Breast epithelium (tissue), 4 donors: ENCODE results near the gene STIM1. TPM values are rescaled to one million over a fixed set of nuclear protein-coding genes. Genes with fewer than 3 reads are reported as not detected.
"Not testable (repeated sequence)": the region's sequence is repeated elsewhere in the genome, so short reads cannot be mapped to it uniquely, and the experiment has no call there.

Experiments used
- DNase-seq, 2 donors: peaks; one replicate each; pipeline ENCODE4 v3.0.0-alpha.2; 2019; ENCODE audit warnings: low spot score in 2 of 2
- H3K27ac ChIP-seq, 2 donors: fragments of 200-600 bp; sonication (generic) in 1 of 2; one replicate each; pipeline ENCODE4 v1.5.1; 2016 to 2019; ENCODE audit warnings: mild to moderate bottlenecking in 1 of 2
- H3K27me3 ChIP-seq, 2 donors: fragments of 200-600 bp; sonication (generic) in 1 of 2; one replicate each; pipeline versions ENCODE4 v1.5.1 to v1.6.0; 2017 to 2019; ENCODE audit warnings: control low read depth in 1 of 2, mild to moderate bottlenecking in 1 of 2
- H3K36me3 ChIP-seq: fragments of 200-600 bp; one replicate; pipeline ENCODE4 v1.5.1; 2019
- H3K4me1 ChIP-seq, 2 donors: fragments of 200-600 bp; sonication (generic); one replicate each; pipeline ENCODE4 v1.5.1; 2016 to 2019; ENCODE audit warnings: control low read depth in 1 of 2
- H3K4me3 ChIP-seq, 3 donors: fragments of 200-600 bp; sonication (generic); 1 replicate in 2 of 3; 2 replicates in 1 of 3; pipeline ENCODE4 v1.5.1; 2016 to 2019; ENCODE audit warnings: mild to moderate bottlenecking in 3 of 3, moderate library complexity in 2 of 3
- H3K9me3 ChIP-seq, 2 donors: fragments of 200-600 bp; sonication (generic) in 1 of 2; one replicate each; pipeline ENCODE4 v1.5.1; 2016 to 2019; ENCODE audit warnings: control low read depth in 1 of 2
- CTCF ChIP-seq, 3 donors: fragments of 450-650 bp; IDR thresholded peaks; one replicate each; pipeline ENCODE4 v1.5.1; 2016 to 2017; ENCODE audit warnings: antibody characterized with exemption in 3 of 3, mild to moderate bottlenecking in 3 of 3, moderate library complexity in 3 of 3
- POLR2A ChIP-seq: fragments of 450-650 bp; IDR thresholded peaks from one replicate; pipeline ENCODE4 v1.6.1; 2016; ENCODE audit warnings: antibody characterized with exemption, mild to moderate bottlenecking, moderate library complexity
- POLR2AphosphoS5 ChIP-seq, 3 donors: sonication (generic); formaldehyde crosslinking; IDR thresholded peaks; one replicate each; pipeline ENCODE4 v1.6.1; 2017; ENCODE audit warnings: antibody characterized with exemption in 3 of 3
- intact Hi-C: fragments of 100-400 bp; cut with DNase I; formaldehyde crosslinking; loops from one replicate; pipeline ENCODE4 v1.15.1; 2023; ENCODE audit warnings: low total_unique reads
- total RNA-seq, 3 donors: library from RNA; depleted of rRNA; stranded (reverse); fragments of >200 nt; gene quantifications; one replicate each; pipeline ENCODE4 v1.1.0, GENCODE V29; 2016

The STIM1 gene
- total RNA-seq, 3 donors from 2014 or later = 44.2 to 68.2 (median 47.9) TPM

DNA sequence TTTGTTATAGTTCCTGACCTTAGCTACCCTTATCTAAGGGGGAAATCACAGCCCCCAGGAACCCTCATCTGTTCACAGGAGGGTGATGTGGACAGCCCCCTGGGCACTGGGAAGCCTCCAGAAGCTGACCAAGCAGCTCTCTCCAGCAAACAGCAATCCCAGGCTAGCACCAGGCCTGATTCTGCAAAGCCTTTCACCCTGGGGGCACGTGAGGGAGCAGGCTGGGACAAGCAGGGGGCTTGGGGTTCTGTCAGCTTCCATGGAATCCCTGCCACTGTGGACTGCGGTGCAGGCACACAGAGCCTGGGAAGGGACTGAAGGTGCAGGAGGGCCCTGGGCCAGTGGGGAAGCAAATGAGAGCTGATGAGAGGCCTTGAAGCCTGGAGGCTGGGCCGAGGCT is 45.0 kb upstream of the STIM1 start:
- intact Hi-C loops = no loop called here

DNA sequence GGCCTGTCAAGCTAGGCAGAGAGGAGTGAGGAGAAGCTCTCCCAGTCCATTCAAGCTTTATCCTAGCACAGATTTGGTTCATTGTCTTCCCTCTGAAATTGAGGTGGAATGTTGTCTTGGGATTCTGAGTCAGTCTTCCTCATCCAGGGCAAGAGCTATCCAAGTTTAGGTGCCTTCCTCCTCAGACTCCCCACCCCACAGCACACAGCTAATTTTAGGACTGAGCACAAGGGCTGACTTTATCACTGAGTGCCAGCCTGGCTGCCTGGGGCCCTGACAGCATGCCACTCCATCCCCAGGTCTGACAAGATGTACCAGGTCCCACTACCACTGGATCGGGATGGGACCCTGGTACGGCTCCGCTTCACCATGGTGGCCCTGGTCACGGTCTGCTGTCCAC is 44.5 kb upstream of the STIM1 start:
- no peak for DNase-seq
- H3K4me3 ChIP-seq = no peak overlapping the region
- H3K36me3 ChIP-seq = no peaks in the 10 kb centered on the region
- no peaks in the 10 kb centered on the region for H3K9me3 ChIP-seq
- H3K27ac ChIP-seq = no peak overlapping the region
- intact Hi-C loops = no loop called here
- peaks cover 3 to 10% of the 10 kb centered on the region in 2 donors for H3K4me1 ChIP-seq
- TF ChIP-seq POLR2A (no peak), POLR2AphosphoS5 (IDR thresholded peaks at IDR 0.05) (no peak), CTCF (IDR thresholded peaks at IDR 0.05) (no peak)
- no peaks in the 10 kb centered on the region for H3K27me3 ChIP-seq

More for the DNA sequence above, 45.0 kb upstream of the STIM1 start:
- no peak for TF ChIP-seq POLR2AphosphoS5 (IDR thresholded peaks at IDR 0.05)
- TF ChIP-seq CTCF (IDR thresholded peaks at IDR 0.05) = no peak
- no peak for TF ChIP-seq POLR2A
- Histone ChIP-seq H3K9me3 (no peaks in the 10 kb centered on the region), H3K27ac (no peak overlapping the region), H3K36me3 (no peaks in the 10 kb centered on the region), H3K4me3 (no peak overlapping the region), H3K4me1 (peaks cover 3 to 10% of the 10 kb centered on the region in 2 donors), H3K27me3 (no peaks in the 10 kb centered on the region)
- no peak for DNase-seq

DNA sequence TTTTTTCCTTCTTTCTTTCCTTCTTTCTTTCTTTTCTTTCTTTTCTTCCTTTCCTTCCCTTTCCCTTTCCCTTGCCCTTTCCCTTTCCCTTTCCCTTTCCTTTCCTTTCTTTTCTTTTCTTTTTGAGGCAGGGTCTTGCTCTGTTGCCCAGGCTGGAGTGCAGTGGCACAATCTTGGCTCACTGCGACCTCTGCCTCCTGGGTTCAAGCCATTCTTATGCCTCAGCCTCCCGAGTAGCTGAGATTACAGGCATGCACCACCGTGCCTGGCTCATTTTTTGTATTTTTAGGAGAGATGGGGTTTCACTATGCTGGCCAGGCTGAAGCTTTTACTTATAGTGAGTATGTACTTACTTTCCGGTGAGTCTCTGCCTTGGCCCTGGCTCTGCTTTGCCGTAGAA is 40.6 kb upstream of the STIM1 start:
- H3K4me3 ChIP-seq, H3K27ac ChIP-seq, H3K27me3 ChIP-seq, intact Hi-C loops, H3K4me1 ChIP-seq, DNase-seq, H3K9me3 ChIP-seq, H3K36me3 ChIP-seq: not testable (repeated sequence)

DNA sequence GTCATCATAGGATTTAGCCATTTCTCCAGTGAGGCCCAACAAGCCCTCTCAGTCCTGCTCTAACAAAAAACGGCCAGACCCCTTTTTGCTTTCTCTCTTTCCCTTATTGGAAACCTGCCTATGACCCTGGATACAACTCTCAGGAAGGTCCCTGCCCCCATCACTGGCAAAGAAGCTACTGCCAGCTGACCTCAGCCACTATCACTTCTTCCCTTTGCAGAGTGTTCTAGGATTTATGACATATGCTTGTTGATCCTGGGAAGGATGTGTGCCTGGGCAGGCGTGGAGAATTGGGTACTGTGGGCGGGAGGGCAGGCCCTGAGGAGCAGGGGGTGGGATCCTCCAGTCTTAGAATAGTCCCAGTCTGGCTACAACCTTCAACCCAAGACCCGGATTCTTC is 39.6 kb upstream of the STIM1 start:
- Histone ChIP-seq H3K36me3 (no peaks in the 10 kb centered on the region), H3K4me1 (no peaks in the 10 kb centered on the region), H3K27ac (peak overlapping the region in 1 of 2 donors; percentile 8), H3K27me3 (no peaks in the 10 kb centered on the region), H3K4me3 (no peak overlapping the region), H3K9me3 (no peaks in the 10 kb centered on the region)
- intact Hi-C loops = no loop called here
- no peak for TF ChIP-seq CTCF (IDR thresholded peaks at IDR 0.05)
- DNase-seq = no peak

- peak overlapping the region in 1 of 2 donors; percentile 40 for H3K27ac ChIP-seq
- H3K4me1 ChIP-seq = no peaks in the 10 kb centered on the region
- TF ChIP-seq POLR2A = no peak
- TF ChIP-seq CTCF (IDR thresholded peaks at IDR 0.05) = no peak
- no peak for TF ChIP-seq POLR2AphosphoS5 (IDR thresholded peaks at IDR 0.05)
- no peaks in the 10 kb centered on the region for H3K9me3 ChIP-seq
- no peak overlapping the region for H3K4me3 ChIP-seq
- no peak for DNase-seq
- intact Hi-C loops = no loop called here
- H3K36me3 ChIP-seq = no peaks in the 10 kb centered on the region
- H3K27me3 ChIP-seq = no peaks in the 10 kb centered on the region
Measured at GRCh38 chr11:3816673-3817072, 38.8 kb upstream of the STIM1 start.

DNA sequence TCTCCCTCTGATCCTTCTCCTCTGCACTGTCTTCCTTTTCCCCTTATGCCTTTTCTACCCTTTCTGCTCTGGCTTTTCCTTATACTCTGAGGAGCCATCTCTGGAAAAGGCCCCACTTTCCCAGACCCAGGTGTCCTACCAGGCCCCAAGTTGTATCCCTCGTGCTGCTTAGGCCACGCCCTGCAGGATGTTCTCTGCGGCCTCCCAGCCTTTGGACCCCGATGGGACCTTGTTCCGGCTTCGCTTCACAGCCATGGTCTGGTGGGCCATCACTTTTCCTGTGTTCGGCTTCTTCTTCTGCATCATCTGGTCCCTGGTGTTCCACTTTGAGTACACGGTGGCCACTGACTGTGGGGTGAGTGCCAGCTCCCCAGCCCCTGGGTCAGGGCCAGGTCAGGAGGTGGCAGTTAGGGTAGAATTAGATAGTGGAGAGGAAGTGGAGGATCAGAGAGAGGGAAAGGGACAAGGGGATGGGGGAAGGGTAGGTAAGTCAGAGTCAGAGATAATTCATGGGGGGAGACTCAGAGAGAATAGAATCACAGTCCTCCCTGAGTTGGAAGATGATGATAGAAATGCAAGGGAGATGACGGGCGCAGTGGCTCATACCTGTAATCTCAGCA is 38.2 kb upstream of the STIM1 start:
- H3K27me3 ChIP-seq = no peaks in the 10 kb centered on the region
- TF ChIP-seq CTCF (IDR thresholded peaks at IDR 0.05) (no peak), POLR2A (no peak), POLR2AphosphoS5 (IDR thresholded peaks at IDR 0.05) (no peak)
- no peaks in the 10 kb centered on the region for H3K4me1 ChIP-seq
- intact Hi-C loops = no loop called here
- H3K36me3 ChIP-seq = no peaks in the 10 kb centered on the region
- H3K9me3 ChIP-seq = no peaks in the 10 kb centered on the region
- peak overlapping the region in 1 of 2 donors; percentile 40 for H3K27ac ChIP-seq
- H3K4me3 ChIP-seq = no peak overlapping the region
- DNase-seq = no peak
